ENCODE data around the gene JAG1.
A peak's percentile ranks its signal among the peaks of the same experiment; 100 is the strongest.

Gene JAG1

GRCh38 chr20:10609276-10609675, 64.5 kb downstream of the JAG1 start:
- TF ChIP-seq CTCF (IDR thresholded peaks at IDR 0.05; ENCODE audit: low read depth, low read length), result no peak
- DNase-seq (ENCODE audit: extremely low read depth, low read depth), result peak; percentile 22

- DNase-seq (ENCODE audit: extremely low read depth, low read depth), result no peak
- no peak for TF ChIP-seq CTCF (IDR thresholded peaks at IDR 0.05; ENCODE audit: low read depth, low read length)
These were observed 68.1 kb downstream of the JAG1 start for GRCh38 chr20:10605547-10606195.

- no peak for TF ChIP-seq CTCF (IDR thresholded peaks at IDR 0.05; ENCODE audit: low read depth, low read length)
- DNase-seq (ENCODE audit: extremely low read depth, low read depth), result no peak
These were observed 68.8 kb downstream of the JAG1 start for GRCh38 chr20:10604865-10605440.

GRCh38 chr20:10603971-10604864, 69.6 kb downstream of the JAG1 start:
- DNase-seq (ENCODE audit: extremely low read depth, low read depth), result peak; percentile 62
- no peak for TF ChIP-seq CTCF (IDR thresholded peaks at IDR 0.05; ENCODE audit: low read depth, low read length)

- no peak for DNase-seq (ENCODE audit: extremely low read depth, low read depth)
- TF ChIP-seq CTCF (IDR thresholded peaks at IDR 0.05; ENCODE audit: low read depth, low read length), result no peak
These were observed 70.4 kb downstream of the JAG1 start for GRCh38 chr20:10603378-10603777.

GRCh38 chr20:10602221-10602871, 71.5 kb downstream of the JAG1 start:
- no peak for TF ChIP-seq CTCF (IDR thresholded peaks at IDR 0.05; ENCODE audit: low read depth, low read length)
- DNase-seq (ENCODE audit: extremely low read depth, low read depth), result no peak
